GM23338 (cell line): ENCODE data around the gene HP. TPM values are rescaled to one million over a fixed set of nuclear protein-coding genes. Genes with fewer than 3 reads are reported as not detected.

Source experiments
- ATAC-seq: fragments of 200-7000 bp; cut with Tn5 transposase; 3 replicates; pipeline ENCODE4 v1.9.1; 2020
- DNase-seq: peaks from one replicate; pipeline ENCODE4 v3.0.0-alpha.2; 2015; ENCODE audit warnings: low spot score
- H2AFZ ChIP-seq: fragments of 200-600 bp; sonication (generic); 2 replicates; pipeline ENCODE4 v1.8.0; 2016; ENCODE audit warnings: antibody characterized with exemption, mild to moderate bottlenecking, moderate library complexity
- H3F3A ChIP-seq: fragments of 200-600 bp; sonication (generic); replicated peaks from 2 replicates; pipeline ENCODE4 v1.8.0; 2017; ENCODE audit warnings: antibody characterized with exemption, mixed run types, low read depth
- H3K27ac ChIP-seq: fragments of 200-600 bp; sonication (generic); 2 replicates; pipeline ENCODE4 v1.6.1; 2016; ENCODE audit warnings: low read depth
- H3K27me3 ChIP-seq: fragments of 200-600 bp; sonication (generic); 2 replicates; pipeline ENCODE4 v1.8.0; 2016; ENCODE audit warnings: mild to moderate bottlenecking, mixed run types, moderate library complexity; ENCODE audit not compliant: insufficient read depth
- H3K36me3 ChIP-seq: fragments of 200-600 bp; sonication (generic); 2 replicates; pipeline ENCODE4 v1.8.0; 2016; ENCODE audit warnings: mild to moderate bottlenecking; ENCODE audit not compliant: insufficient read depth
- H3K4me1 ChIP-seq: fragments of 200-600 bp; sonication (generic); 2 replicates; pipeline ENCODE4 v1.8.0; 2016; ENCODE audit warnings: mild to moderate bottlenecking, moderate library complexity; ENCODE audit not compliant: insufficient read depth
- H3K4me2 ChIP-seq: fragments of 200-600 bp; sonication (generic); 2 replicates; pipeline ENCODE4 v1.7.1; 2017; ENCODE audit warnings: mixed run types
- H3K4me3 ChIP-seq: fragments of 200-600 bp; sonication (generic); 2 replicates; pipeline ENCODE4 v1.6.1; 2016; ENCODE audit warnings: mixed run types
- H3K79me2 ChIP-seq: fragments of 200-600 bp; sonication (generic); replicated peaks from 2 replicates; pipeline ENCODE4 v1.8.0; 2017; ENCODE audit warnings: mild to moderate bottlenecking; ENCODE audit not compliant: insufficient read depth
- H3K9me2 ChIP-seq: fragments of 200-600 bp; sonication (generic); 2 replicates; pipeline ENCODE4 v1.8.0; 2017; ENCODE audit not compliant: insufficient read depth
- H4K20me1 ChIP-seq: fragments of 200-600 bp; sonication (generic); replicated peaks from 2 replicates; pipeline ENCODE4 v1.8.0; 2017; ENCODE audit warnings: mild to moderate bottlenecking; ENCODE audit not compliant: insufficient read depth
- H3K27ac Mint-ChIP-seq: 2 replicates; pipeline ENCODE4 v1.8.0; 2020; ENCODE audit warnings: inconsistent platforms, mild to moderate bottlenecking, moderate library complexity, mixed read lengths
- H3K27me3 Mint-ChIP-seq: 3 replicates; pipeline ENCODE4 v1.8.0; 2022; ENCODE audit warnings: low read depth, mild to moderate bottlenecking, moderate library complexity, mixed read lengths, inconsistent platforms; ENCODE audit not compliant: insufficient read depth, poor library complexity
- H3K36me3 Mint-ChIP-seq: 3 replicates; pipeline ENCODE4 v1.8.0; 2021; ENCODE audit warnings: low read depth, mild to moderate bottlenecking, inconsistent platforms, moderate library complexity, mixed read lengths
- H3K4me1 Mint-ChIP-seq: 3 replicates; pipeline ENCODE4 v1.8.0; 2020; ENCODE audit warnings: mild to moderate bottlenecking, inconsistent platforms, mixed read lengths
- H3K4me3 Mint-ChIP-seq: 3 replicates; pipeline ENCODE4 v1.8.0; 2021; ENCODE audit warnings: moderate library complexity, mild to moderate bottlenecking, inconsistent platforms, mixed read lengths
- H3K9me3 Mint-ChIP-seq: 3 replicates; pipeline ENCODE4 v1.8.0; 2020; ENCODE audit warnings: moderate library complexity, mild to moderate bottlenecking, inconsistent platforms, mixed read lengths
- CREB1 ChIP-seq: fragments of 250-450 bp; sonication (Bioruptor Pico); IDR thresholded peaks from 2 replicates; pipeline ENCODE4 v1.5.0; 2020; ENCODE audit warnings: low read depth, mild to moderate bottlenecking, moderate library complexity
- EZH2 ChIP-seq: fragments of 200-600 bp; sonication (generic); IDR thresholded peaks from one replicate; pipeline ENCODE4 v1.8.0; 2017; ENCODE audit warnings: antibody characterized with exemption, mild to moderate bottlenecking, low read depth; ENCODE audit not compliant: unreplicated experiment
- EZH2phosphoT487 ChIP-seq: fragments of 200-600 bp; sonication (generic); IDR thresholded peaks from one replicate; pipeline ENCODE4 v1.8.1; 2018; ENCODE audit warnings: antibody characterized with exemption; ENCODE audit not compliant: unreplicated experiment
- JUNB ChIP-seq: IDR thresholded peaks from one replicate; pipeline ENCODE4 v1.6.1; 2016; ENCODE audit warnings: antibody characterized with exemption; ENCODE audit not compliant: unreplicated experiment
- NANOG ChIP-seq: IDR thresholded peaks from 2 replicates; pipeline ENCODE4 v1.6.1; 2016; ENCODE audit warnings: antibody characterized with exemption, borderline replicate concordance
- POLR2AphosphoS5 ChIP-seq: IDR thresholded peaks from 2 replicates; pipeline ENCODE4 v1.6.1; 2016; ENCODE audit warnings: antibody characterized with exemption, low read depth
- ZNF114 ChIP-seq: fragments of 250-450 bp; sonication (Bioruptor Pico); IDR thresholded peaks from 2 replicates; pipeline ENCODE4 v1.5.0; 2020; ENCODE audit warnings: mild to moderate bottlenecking, moderate library complexity
- ZNF331 ChIP-seq: fragments of 250-450 bp; sonication (Bioruptor Pico); IDR thresholded peaks from 2 replicates; pipeline ENCODE4 v1.5.0; 2020; ENCODE audit warnings: low read depth, mild to moderate bottlenecking, moderate library complexity
- ZNF462 ChIP-seq: fragments of 250-450 bp; sonication (Bioruptor Pico); IDR thresholded peaks from 2 replicates; pipeline ENCODE4 v1.5.0; 2020; ENCODE audit warnings: mild to moderate bottlenecking, moderate library complexity
- polyA plus RNA-seq: library from polyadenylated mRNA; unstranded; fragments of >200 nt; fragmentation: Nextera tagmentation; extraction: Ambion mirVana; gene quantifications from 2 replicates; pipeline ENCODE4 v1.2.1, GENCODE V29; 2016
- total RNA-seq: library from RNA; depleted of rRNA; stranded (reverse); fragments of >200 nt; shearing (Covaris generic); gene quantifications from 2 replicates; pipeline ENCODE4 v1.2.3, GENCODE V29; 2014
- TF ChIP-seq, protein P1 (sequence below), 2 experiments: fragments of 200-600 bp in 1 of 2; sonication (generic) in 1 of 2; conservative IDR thresholded peaks; 2 replicates each; pipeline versions ENCODE4 v1.5.1 to v1.6.1; 2016 to 2017; ENCODE audit warnings: antibody characterized with exemption in 2 of 2, low read depth in 2 of 2, mild to moderate bottlenecking in 2 of 2, moderate library complexity in 1 of 2
- TF ChIP-seq, protein P2 (sequence below): IDR thresholded peaks from 2 replicates; pipeline ENCODE4 v1.6.1; 2016; ENCODE audit warnings: antibody characterized with exemption

Gene HP
- total and polyA plus RNA-seq, 2 experiments from 2014 or later: 0.26 TPM; not detected in 1

GRCh38 chr16:72107371-72107770 is 53.1 kb downstream of the HP start (continued):
- TF ChIP-seq, protein P1, sequence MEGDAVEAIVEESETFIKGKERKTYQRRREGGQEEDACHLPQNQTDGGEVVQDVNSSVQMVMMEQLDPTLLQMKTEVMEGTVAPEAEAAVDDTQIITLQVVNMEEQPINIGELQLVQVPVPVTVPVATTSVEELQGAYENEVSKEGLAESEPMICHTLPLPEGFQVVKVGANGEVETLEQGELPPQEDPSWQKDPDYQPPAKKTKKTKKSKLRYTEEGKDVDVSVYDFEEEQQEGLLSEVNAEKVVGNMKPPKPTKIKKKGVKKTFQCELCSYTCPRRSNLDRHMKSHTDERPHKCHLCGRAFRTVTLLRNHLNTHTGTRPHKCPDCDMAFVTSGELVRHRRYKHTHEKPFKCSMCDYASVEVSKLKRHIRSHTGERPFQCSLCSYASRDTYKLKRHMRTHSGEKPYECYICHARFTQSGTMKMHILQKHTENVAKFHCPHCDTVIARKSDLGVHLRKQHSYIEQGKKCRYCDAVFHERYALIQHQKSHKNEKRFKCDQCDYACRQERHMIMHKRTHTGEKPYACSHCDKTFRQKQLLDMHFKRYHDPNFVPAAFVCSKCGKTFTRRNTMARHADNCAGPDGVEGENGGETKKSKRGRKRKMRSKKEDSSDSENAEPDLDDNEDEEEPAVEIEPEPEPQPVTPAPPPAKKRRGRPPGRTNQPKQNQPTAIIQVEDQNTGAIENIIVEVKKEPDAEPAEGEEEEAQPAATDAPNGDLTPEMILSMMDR (conservative IDR thresholded peaks at IDR 0.05; ENCODE audit: low read depth in 2 of 2): no peak
- no peak for TF ChIP-seq EZH2
- TF ChIP-seq POLR2AphosphoS5: no peak
- TF ChIP-seq JUNB: no peak
- TF ChIP-seq ZNF331 (CRISPR knock-in tag): no peak
- no peak for TF ChIP-seq ZNF114

GRCh38 chr16:72108353-72109102 is 54.2 kb downstream of the HP start:
- peaks cover 94% of the 10 kb centered on the region for H3K36me3 Mint-ChIP-seq
- Histone ChIP-seq H3F3A (no peaks in the 10 kb centered on the region), H3K27ac (no peak overlapping the region), H4K20me1 (no peaks in the 10 kb centered on the region; the same call in 1 of the 2 replicates), H3K4me1 (no peaks in the 10 kb centered on the region), H3K9me2 (no peaks in the 10 kb centered on the region), H3K79me2 (no peaks in the 10 kb centered on the region), H3K27me3 (no peaks in the 10 kb centered on the region), H3K4me3 (no peak overlapping the region), H3K36me3 (peaks cover 42% of the 10 kb centered on the region), H3K4me2 (no peak overlapping the region), H2AFZ (no peak overlapping the region)
- no peaks in the 10 kb centered on the region for H3K4me1 Mint-ChIP-seq
- no peak for ATAC-seq
- peaks cover 4% of the 10 kb centered on the region for H3K27me3 Mint-ChIP-seq
- no peaks in the 10 kb centered on the region for H3K9me3 Mint-ChIP-seq
- no peak overlapping the region for H3K4me3 Mint-ChIP-seq
- no peak overlapping the region for H3K27ac Mint-ChIP-seq
- no peak for DNase-seq
- TF ChIP-seq, protein P2, sequence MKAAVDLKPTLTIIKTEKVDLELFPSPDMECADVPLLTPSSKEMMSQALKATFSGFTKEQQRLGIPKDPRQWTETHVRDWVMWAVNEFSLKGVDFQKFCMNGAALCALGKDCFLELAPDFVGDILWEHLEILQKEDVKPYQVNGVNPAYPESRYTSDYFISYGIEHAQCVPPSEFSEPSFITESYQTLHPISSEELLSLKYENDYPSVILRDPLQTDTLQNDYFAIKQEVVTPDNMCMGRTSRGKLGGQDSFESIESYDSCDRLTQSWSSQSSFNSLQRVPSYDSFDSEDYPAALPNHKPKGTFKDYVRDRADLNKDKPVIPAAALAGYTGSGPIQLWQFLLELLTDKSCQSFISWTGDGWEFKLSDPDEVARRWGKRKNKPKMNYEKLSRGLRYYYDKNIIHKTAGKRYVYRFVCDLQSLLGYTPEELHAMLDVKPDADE: no peak
- TF ChIP-seq ZNF331 (CRISPR knock-in tag) (no peak), ZNF462 (CRISPR knock-in tag) (no peak), EZH2phosphoT487 (no peak), NANOG (no peak), CREB1 (CRISPR knock-in tag) (no peak), ZNF114 (no peak), JUNB (no peak)
- TF ChIP-seq, protein P1 (conservative IDR thresholded peaks at IDR 0.05; ENCODE audit: low read depth in 2 of 2): no peak
